H1 (cell line): ENCODE data around the gene CA5A. TPM values are rescaled to one million over a fixed set of nuclear protein-coding genes. Genes with fewer than 3 reads are reported as not detected.
A peak's percentile ranks its signal among the peaks of the same experiment; 100 is the strongest.

Source experiments
- CTCF ChIA-PET: fragments of 300-600 bp; sonication (Branson Sonifier 250); formaldehyde crosslinking; loops from one replicate; lab custom pipeline; 2021; ENCODE audit not compliant: partially characterized antibody; lab: Charles Lee
- POLR2A ChIA-PET: fragments of 300-600 bp; sonication (Branson Sonifier 250); formaldehyde crosslinking; loops from one replicate; lab custom pipeline; 2021; ENCODE audit warnings: inconsistent platforms; ENCODE audit not compliant: partially characterized antibody; lab: Charles Lee
- DNase-seq, 2 experiments: peaks; one replicate each; pipeline versions ENCODE4 v3.0.0 to v3.0.0-alpha.2; 2010 to 2022; ENCODE audit warnings: low spot score in 2 of 2, low read depth in 1 of 2, mixed read lengths in 1 of 2
- FAIRE-seq: peaks from 2 replicates; lab custom pipeline; 2011; peaks lifted over from hg19 to GRCh38; lab: Jason Lieb, UNC
- H2AFZ ChIP-seq: 2 replicates; pipeline ENCODE4 v1.8.1; 2012; ENCODE audit warnings: low read length, inconsistent platforms
- H2AK5ac ChIP-seq: 2 replicates; pipeline ENCODE4 v1.6.1; 2013; ENCODE audit warnings: low read depth, low read length
- H2BK120ac ChIP-seq: replicated peaks from 2 replicates; pipeline ENCODE3; 2013; ENCODE audit warnings: low read depth, low read length, inconsistent platforms
- H2BK12ac ChIP-seq: 2 replicates; pipeline ENCODE4 v1.6.1; 2013; ENCODE audit warnings: low read depth, low read length
- H2BK15ac ChIP-seq: 2 replicates; pipeline ENCODE4 v1.6.1; 2013; ENCODE audit warnings: low read length
- H2BK20ac ChIP-seq: 2 replicates; pipeline ENCODE4 v1.6.1; 2013; ENCODE audit warnings: low read length
- H2BK5ac ChIP-seq: 2 replicates; pipeline ENCODE4 v1.6.1; 2013; ENCODE audit warnings: low read depth, low read length
- H3K14ac ChIP-seq: 2 replicates; pipeline ENCODE4 v1.6.1; 2013; ENCODE audit warnings: inconsistent platforms; ENCODE audit not compliant: insufficient read length
- H3K18ac ChIP-seq: 2 replicates; pipeline ENCODE4 v1.6.1; 2013; ENCODE audit warnings: low read length; ENCODE audit errors: extremely low read depth
- H3K23ac ChIP-seq: 2 replicates; pipeline ENCODE4 v1.6.1; 2013; ENCODE audit warnings: inconsistent platforms; ENCODE audit not compliant: insufficient read length
- H3K23me2 ChIP-seq: 2 replicates; pipeline ENCODE4 v1.6.1; 2013; ENCODE audit warnings: low read depth, low read length
- H3K27ac ChIP-seq: 2 replicates; pipeline ENCODE4 v1.6.1; 2011; ENCODE audit warnings: low read depth, low read length, inconsistent platforms
- H3K27me3 ChIP-seq, 4 experiments: replicated peaks in 1 of 4; 1 replicate in 1 of 4; 2 replicates in 3 of 4; pipeline versions ENCODE4 v1.6.1 to v1.8.1; 2011 to 2013; ENCODE audit warnings: low read length in 3 of 4, mild to moderate bottlenecking in 3 of 4, inconsistent platforms in 2 of 4, mixed read lengths in 2 of 4, moderate library complexity in 1 of 4; ENCODE audit not compliant: control insufficient read depth in 3 of 4, insufficient read depth in 3 of 4; ENCODE audit errors: extremely low read depth in 1 of 4
- H3K36me3 ChIP-seq, 4 experiments: 2 replicates each; pipeline versions ENCODE4 v1.6.1 to v1.8.1; 2011 to 2013; ENCODE audit warnings: mild to moderate bottlenecking in 4 of 4, low read length in 3 of 4, moderate library complexity in 2 of 4, control low read depth in 1 of 4, inconsistent platforms in 1 of 4; ENCODE audit not compliant: insufficient read depth in 4 of 4, control insufficient read depth in 2 of 4
- H3K4ac ChIP-seq: replicated peaks from 2 replicates; pipeline ENCODE3; 2013; ENCODE audit warnings: low read length, low read depth, mixed read lengths, inconsistent platforms; ENCODE audit not compliant: insufficient read length
- H3K4me1 ChIP-seq, 4 experiments: replicated peaks in 1 of 4; 1 replicate in 1 of 4; 2 replicates in 3 of 4; pipeline versions ENCODE4 v1.6.1 to v1.8.1; 2011 to 2013; ENCODE audit warnings: low read length in 3 of 4, inconsistent platforms in 2 of 4, mixed read lengths in 1 of 4; ENCODE audit not compliant: insufficient read depth in 4 of 4, control insufficient read depth in 3 of 4
- H3K4me2 ChIP-seq, 2 experiments: 2 replicates each; pipeline versions ENCODE4 v1.6.1 to v1.8.1; 2011 to 2013; ENCODE audit warnings: low read depth in 2 of 2, low read length in 2 of 2, control low read depth in 1 of 2, inconsistent platforms in 1 of 2, mild to moderate bottlenecking in 1 of 2; ENCODE audit not compliant: insufficient read depth in 1 of 2
- H3K4me3 ChIP-seq, 4 experiments: fragments of 200-600, 300-600 bp in 1 of 4; sonication (generic), shearing (Covaris generic), sonication (Bioruptor Twin) in 1 of 4; 2 replicates each; pipeline versions ENCODE4 v1.5.1 to v1.8.1; 2011 to 2016; ENCODE audit warnings: low read length in 4 of 4, low read depth in 3 of 4, control low read depth in 2 of 4, inconsistent platforms in 2 of 4, mild to moderate bottlenecking in 2 of 4, mixed read lengths in 1 of 4, moderate library complexity in 1 of 4; ENCODE audit not compliant: insufficient read depth in 2 of 4; ENCODE audit errors: extremely low read depth in 1 of 4
- H3K56ac ChIP-seq: replicated peaks from 2 replicates; pipeline ENCODE3; 2013; ENCODE audit warnings: low read depth, mild to moderate bottlenecking, mixed read lengths, low read length, inconsistent platforms; ENCODE audit not compliant: insufficient read length
- H3K79me1 ChIP-seq: 2 replicates; pipeline ENCODE4 v1.6.1; 2013; ENCODE audit warnings: low read depth, low read length, control low read depth
- H3K79me2 ChIP-seq, 2 experiments: 2 replicates each; pipeline versions ENCODE4 v1.6.1 to v1.8.1; 2012 to 2013; ENCODE audit warnings: low read length in 2 of 2, mild to moderate bottlenecking in 2 of 2, inconsistent platforms in 1 of 2; ENCODE audit not compliant: insufficient read depth in 2 of 2, control insufficient read depth in 1 of 2
- H3K9ac ChIP-seq, 4 experiments: replicated peaks in 1 of 4; 1 replicate in 1 of 4; 2 replicates in 3 of 4; pipeline versions ENCODE4 v1.6.1 to v1.8.1; 2011 to 2013; ENCODE audit warnings: low read depth in 3 of 4, low read length in 3 of 4, control low read depth in 2 of 4, mild to moderate bottlenecking in 2 of 4, moderate library complexity in 2 of 4, inconsistent platforms in 1 of 4; ENCODE audit errors: extremely low read depth in 1 of 4
- H3K9me3 ChIP-seq, 2 experiments: 2 replicates each; pipeline versions ENCODE4 v1.6.1 to v1.8.1; 2012 to 2013; ENCODE audit warnings: mild to moderate bottlenecking in 2 of 2, moderate library complexity in 2 of 2, control low read depth in 1 of 2, inconsistent platforms in 1 of 2, low read depth in 1 of 2, low read length in 1 of 2, mixed read lengths in 1 of 2; ENCODE audit not compliant: insufficient read depth in 2 of 2
- H4K20me1 ChIP-seq, 2 experiments: replicated peaks in 1 of 2; 2 replicates each; pipeline versions ENCODE3 to v1.8.1; 2011 to 2013; ENCODE audit warnings: inconsistent platforms in 2 of 2, low read length in 2 of 2, mild to moderate bottlenecking in 1 of 2; ENCODE audit not compliant: insufficient read depth in 2 of 2, control insufficient read depth in 1 of 2
- H4K5ac ChIP-seq: 2 replicates; pipeline ENCODE4 v1.6.1; 2013; ENCODE audit warnings: low read length, low read depth, mixed read lengths, inconsistent platforms; ENCODE audit not compliant: insufficient read length
- H4K8ac ChIP-seq: 2 replicates; pipeline ENCODE4 v1.8.0; 2013; ENCODE audit warnings: mild to moderate bottlenecking, moderate library complexity, low read length, inconsistent platforms; ENCODE audit not compliant: insufficient read depth; ENCODE audit errors: extremely low read depth
- H4K91ac ChIP-seq: replicated peaks from 2 replicates; pipeline ENCODE3; 2013; ENCODE audit warnings: low read length, mixed read lengths, inconsistent platforms; ENCODE audit not compliant: insufficient read length
- BCL11A ChIP-seq, 2 experiments: IDR thresholded peaks; one replicate each; pipeline ENCODE4 v1.6.1; 2011; ENCODE audit warnings: low read depth in 2 of 2, low read length in 2 of 2, mild to moderate bottlenecking in 2 of 2
- CBX8 ChIP-seq: fragments of 300-800, 300-1000 bp; sonication (generic); IDR thresholded peaks from 2 replicates; pipeline ENCODE4 v1.7.1; 2016; ENCODE audit warnings: low read depth, low read length, borderline replicate concordance
- CHD2 ChIP-seq: IDR thresholded peaks from 2 replicates; pipeline ENCODE4 v1.6.1; 2012; ENCODE audit warnings: low read length, improper control_type of control experiment
- EZH2 ChIP-seq: fragments of 200-600 bp; sonication (generic); IDR thresholded peaks from 2 replicates; pipeline ENCODE4 v1.7.1; 2012; ENCODE audit warnings: low read depth, mild to moderate bottlenecking, moderate library complexity, low read length, inconsistent platforms; ENCODE audit not compliant: severe bottlenecking
- JUN ChIP-seq: IDR thresholded peaks from 2 replicates; pipeline ENCODE4 v1.6.1; 2011; ENCODE audit warnings: low read depth, mild to moderate bottlenecking, improper control_type of control experiment, low read length
- NRF1 ChIP-seq: IDR thresholded peaks from 2 replicates; pipeline ENCODE4 v1.6.1; 2011; ENCODE audit warnings: mild to moderate bottlenecking, low read depth, low read length, improper control_type of control experiment
- POLR2A ChIP-seq, 2 experiments: IDR thresholded peaks; 1 replicate in 1 of 2; 2 replicates in 1 of 2; pipeline ENCODE4 v1.6.1; 2011; ENCODE audit warnings: low read depth in 2 of 2, low read length in 2 of 2, mild to moderate bottlenecking in 2 of 2; ENCODE audit errors: control extremely low read depth in 1 of 2
- RXRA ChIP-seq: IDR thresholded peaks from 2 replicates; pipeline ENCODE4 v1.6.1; 2011; ENCODE audit warnings: low read depth, mild to moderate bottlenecking, low read length, moderate library complexity; ENCODE audit not compliant: insufficient read depth
- SP1 ChIP-seq: IDR thresholded peaks from 2 replicates; pipeline ENCODE4 v1.6.1; 2011; ENCODE audit warnings: low read depth, low read length
- SRF ChIP-seq: IDR thresholded peaks from 2 replicates; pipeline ENCODE4 v1.6.1; 2011; ENCODE audit warnings: mild to moderate bottlenecking, low read depth, low read length, moderate library complexity
- SUZ12 ChIP-seq: fragments of 200-600 bp; sonication (generic); IDR thresholded peaks from 2 replicates; pipeline ENCODE4 v1.6.1; 2012; ENCODE audit warnings: mild to moderate bottlenecking, inconsistent platforms, low read length, moderate library complexity, mixed read lengths
- TAF1 ChIP-seq: IDR thresholded peaks from 2 replicates; pipeline ENCODE4 v1.6.1; 2011; ENCODE audit warnings: mild to moderate bottlenecking, low read depth, low read length
- TCF12 ChIP-seq: IDR thresholded peaks from 2 replicates; pipeline ENCODE4 v1.6.1; 2011; ENCODE audit warnings: low read depth, mild to moderate bottlenecking, low read length
- WGBS, 2 experiments: shearing (Covaris generic) in 1 of 2; methylation state at CpG; one replicate each; pipeline versions ENCODE4 v1.1.6 to v1.1.7; 2013 to 2015; ENCODE audit warnings: low lambda C conversion rate in 2 of 2, mixed read lengths in 2 of 2, inconsistent platforms in 1 of 2, low coverage in 1 of 2, missing lambda C conversion rate in 1 of 2; ENCODE audit not compliant: insufficient replicate concordance in 2 of 2, insufficient coverage in 1 of 2, insufficient read length in 1 of 2; ENCODE audit errors: extremely low coverage in 1 of 2, missing lambda C conversion rate in 1 of 2; 5-methylcytosine and 5-hydroxymethylcytosine counted together
- polyA plus RNA-seq, 7 experiments: library from polyadenylated mRNA; depleted of rRNA in 3 of 7; stranded (reverse) in 5 of 7; unstranded in 2 of 7; fragments of >200 nt in 5 of 7; fragments of 200-250 nt in 2 of 7; gene quantifications; 1 replicate in 5 of 7; 2 replicates in 1 of 7; 4 replicates in 1 of 7; pipeline versions ENCODE4 v1.2.1 to v1.2.3, GENCODE V29; 2011 to 2013; ENCODE audit warnings: missing spikeins in 2 of 7, mixed read lengths in 2 of 7
- total RNA-seq: library from RNA; stranded (reverse); fragmentation: NEBNext Ultra II Directional; extraction: Animal tissue kit (Norgen Biotek cat#: 25700); gene quantifications from 2 replicates; pipeline ENCODE4 v1.2.1, GENCODE V29; 2021

Gene CA5A
- total and polyA plus RNA-seq, 2 of the 8 experiments (the other 6 are each of a cell fraction or from before 2014, with no cell fraction given): not detected

- no peak overlapping the region for H3K9ac ChIP-seq
- H3K4me3 ChIP-seq: no peak overlapping the region
- no peaks in the 10 kb centered on the region for H3K9me3 ChIP-seq
- H3K4me2 ChIP-seq: no peak overlapping the region
- no peak overlapping the region for H4K8ac ChIP-seq
- H3K23ac ChIP-seq: no peak overlapping the region
- no peak overlapping the region for H3K18ac ChIP-seq
- ChIA-PET CTCF (interaction anchor here (0.6 to 1.5 kb wide), 10 partner anchors 9 to 1341 kb away, joined by 3 to 5 read pairs (median 3); no protein-coding TSS in a partner anchor), POLR2A (interaction anchor here (0.6 to 1.5 kb wide), 5 partner anchors 10 to 168 kb away, joined by 3 to 5 read pairs (median 3); no protein-coding TSS in a partner anchor)
- 0 out of 2 replicates have a peak overlapping the region, but pooled peaks have one; percentile 88 for H2BK15ac ChIP-seq
- no peak overlapping the region for H4K5ac ChIP-seq
- peak overlapping the region; percentile 31; the same call in 1 of the 2 replicates for H2AFZ ChIP-seq
- H4K91ac ChIP-seq: no peak overlapping the region
- no peaks in the 10 kb centered on the region for H4K20me1 ChIP-seq
- no peak for DNase-seq
- peaks cover 9% of the 10 kb centered on the region; the same call in 1 of the 2 replicates for H3K79me1 ChIP-seq
- H3K79me2 ChIP-seq: peaks cover 7 to 25% of the 10 kb centered on the region in 2 experiments
- no peak overlapping the region for H2BK12ac ChIP-seq
- H2AK5ac ChIP-seq: 0 out of 2 replicates have a peak overlapping the region, but pooled peaks have one; percentile 65
- WGBS, 2 experiments: 89% methylated on average over 16 of the region's 16 CpGs; no CpG with 5 or more reads in 1 of the 2 experiments
- no peak for FAIRE-seq
- no peak overlapping the region for H2BK20ac ChIP-seq
- H3K4ac ChIP-seq: no peak overlapping the region
- no peak overlapping the region; the same call in 1 of the 2 replicates for H3K27ac ChIP-seq
- no peaks in the 10 kb centered on the region for H3K27me3 ChIP-seq
- H2BK5ac ChIP-seq: 0 out of 2 replicates have a peak overlapping the region, but pooled peaks have one; percentile 2
- peaks cover 0 to 9% (median 0%) of the 10 kb centered on the region in 4 experiments; a peak in 2 of 8 replicates for H3K36me3 ChIP-seq
- no peak overlapping the region for H3K14ac ChIP-seq
- no peak overlapping the region for H3K56ac ChIP-seq
- no peak overlapping the region for H2BK120ac ChIP-seq
- H3K23me2 ChIP-seq: peaks cover 9% of the 10 kb centered on the region
- H3K4me1 ChIP-seq: peaks cover 6 to 20% (median 11%) of the 10 kb centered on the region in 4 experiments
- no peak for TF ChIP-seq CBX8
- TF ChIP-seq BCL11A (IDR thresholded peaks at IDR 0.05; ENCODE audit: low read depth in 2 of 2, low read length in 2 of 2): no peak
- no peak for TF ChIP-seq POLR2A (IDR thresholded peaks at IDR 0.05; ENCODE audit: control extremely low read depth in 1 of 2, low read depth in 2 of 2, low read length in 2 of 2)
- no peak for TF ChIP-seq NRF1
- TF ChIP-seq SUZ12: no peak
- no peak for TF ChIP-seq TCF12
- no peak for TF ChIP-seq CHD2
- TF ChIP-seq JUN: no peak
- TF ChIP-seq TAF1: no peak
- TF ChIP-seq EZH2: no peak
- TF ChIP-seq RXRA: no peak
- TF ChIP-seq SP1: no peak
- no peak for TF ChIP-seq SRF
Measured at GRCh38 chr16:87949071-87949744, 12.9 kb upstream of the CA5A start.
